K562 treated with DMSO at 1 percent for 24 hours (cell line): ENCODE data around the gene DIDO1. TPM values are rescaled to one million over a fixed set of nuclear protein-coding genes. Genes with fewer than 3 reads are reported as not detected.

Experiments
- total RNA-seq: library from RNA; unstranded; fragments of 300-600 nt; gene quantifications from 2 replicates; pipeline ENCODE4 v1.2.3, GENCODE V29; 2022; ENCODE audit warnings: low read depth; ENCODE audit not compliant: insufficient read depth

The DIDO1 gene
- 21.6 and 21.9 TPM in 2 replicates for total RNA-seq

GRCh38 chr20:62926229-62927127 is at the start of gene DIDO1:
Gene DIDO1, minus strand, starts transcription at chr20:62926505.

GRCh38 chr20:62952373-62952967 is 26.2 kb upstream of the DIDO1 start, which contains the start of gene SLC17A9:
Gene SLC17A9, plus strand, starts transcription at chr20:62952709. Its CDS starts 122 bp downstream, at chr20:62952831.

DNA sequence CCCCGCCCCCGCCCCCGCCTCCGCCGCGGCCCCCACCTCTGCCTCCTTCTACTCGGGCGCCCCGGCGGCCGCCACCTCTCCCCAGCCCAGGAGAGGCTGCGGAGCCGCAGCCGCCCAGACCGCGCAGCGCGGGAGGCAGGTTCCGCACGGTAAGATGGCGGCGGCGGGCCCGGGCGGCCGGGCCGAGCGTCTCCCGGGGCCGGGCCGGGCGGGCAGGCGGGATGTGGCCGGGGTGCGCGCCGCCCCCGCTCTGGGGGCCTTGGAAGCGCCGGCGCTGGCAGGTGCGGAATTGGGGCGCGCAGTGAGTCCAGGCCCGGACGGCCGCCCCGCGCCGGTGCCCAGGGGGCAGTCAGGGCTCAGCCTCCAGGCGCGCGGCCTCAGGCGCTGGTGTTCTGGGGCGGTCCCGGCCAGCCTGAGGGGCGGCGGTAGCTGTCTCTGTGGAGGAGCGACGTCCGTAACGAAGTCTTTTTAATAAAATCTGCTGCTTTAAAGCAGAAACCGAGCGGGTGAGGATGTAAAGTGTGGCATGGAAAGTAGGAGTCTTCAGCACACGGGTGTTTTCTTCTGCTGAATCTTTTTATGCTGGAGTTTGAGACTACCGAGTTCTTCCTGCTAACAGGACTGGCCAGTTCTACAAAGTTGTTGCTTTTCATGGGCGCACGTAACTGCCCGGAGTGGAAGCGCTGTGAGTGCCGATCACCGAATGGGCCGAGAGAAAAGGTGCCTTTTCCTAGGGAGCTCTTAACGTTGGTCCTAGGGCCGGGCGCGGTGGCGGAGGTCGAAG is 12.0 kb upstream of the DIDO1 start, which contains the start of gene GID8:
TSS of gene GID8 (plus strand) at position 43 of the 784 bp plus-strand sequence. CDS start 3,356 bp downstream, outside the sequence.

DNA sequence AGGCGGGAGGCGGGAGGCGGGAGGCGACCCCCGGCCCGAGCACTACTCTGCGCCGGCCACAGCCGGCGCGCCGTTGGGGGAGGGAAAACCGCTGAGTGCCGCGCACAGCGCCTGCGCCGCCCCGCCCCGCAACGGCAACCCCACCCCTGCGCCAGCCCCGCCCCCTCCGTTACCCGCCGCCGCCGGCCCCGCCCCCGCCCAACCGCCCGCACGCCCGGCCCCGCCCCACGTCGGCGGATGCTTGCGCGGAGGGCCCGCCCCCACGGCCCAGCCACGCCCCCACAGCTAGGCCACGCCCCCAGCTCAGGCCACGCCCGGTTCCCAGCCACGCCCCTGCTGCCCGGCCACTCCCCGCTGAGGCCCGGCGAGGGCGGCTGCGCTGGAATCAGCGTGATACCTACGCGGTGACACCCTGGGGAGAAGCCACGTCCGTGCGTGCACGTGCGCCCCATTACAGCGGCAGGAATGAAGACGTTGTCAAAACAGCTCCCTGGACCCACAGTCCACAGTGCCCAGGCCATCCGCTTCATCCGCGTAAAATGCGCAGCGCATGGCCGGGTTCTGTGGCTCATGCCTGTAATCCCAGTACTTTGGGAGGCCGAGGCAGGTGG is 64.5 kb downstream of the DIDO1 start, which contains the start of gene TCFL5:
TSS of gene TCFL5 (minus strand) at position 97 of the 611 bp plus-strand sequence. CDS start 152 bp downstream, outside the sequence.

Other genes with a start within 250 kb of the DIDO1 start
- gene NTSR1, start 217.7 kb downstream of the DIDO1 start, total RNA-seq, result 0.12 TPM in 1 of 2 replicates, not detected in the other
- 13.2 and 13.4 TPM in 2 replicates for gene MRGBP, start 130.0 kb downstream of the DIDO1 start, total RNA-seq
- gene OGFR, start 121.7 kb downstream of the DIDO1 start, total RNA-seq, result 54.7 and 57.1 TPM in 2 replicates
- gene COL9A3, start 109.5 kb downstream of the DIDO1 start, total RNA-seq, result 3.5 and 4.0 TPM in 2 replicates
- gene TCFL5, start 64.7 kb downstream of the DIDO1 start, total RNA-seq, result 10.8 and 12.2 TPM in 2 replicates
- 21.5 and 22.0 TPM in 2 replicates for gene GID8, start 11.6 kb upstream of the DIDO1 start, total RNA-seq
- gene SLC17A9, start 26.2 kb upstream of the DIDO1 start, total RNA-seq, result not detected in 2 replicates
- not detected in 2 replicates for gene BHLHE23, start 80.5 kb upstream of the DIDO1 start, total RNA-seq